NCI-H146 treated with DMSO at 0.1 percent for 48 hours (cell line): ENCODE results near the gene DYNLL2.
"Not testable (repeated sequence)": the region's sequence is repeated elsewhere in the genome, so short reads cannot be mapped to it uniquely, and the experiment has no call there.

ENCODE experiments used
- DNase-seq: peaks from one replicate; lab custom pipeline; 2025; ENCODE audit not compliant: unreplicated experiment; lab: John Stamatoyannopoulos, UW

DYNLL2 gene

GRCh38 chr17:58072862-58073261 is 10.4 kb upstream of the DYNLL2 start:
- DNase-seq, result no peak

GRCh38 chr17:58073266-58073665 is 10.0 kb upstream of the DYNLL2 start:
- not testable (repeated sequence) for DNase-seq

GRCh38 chr17:58074406-58074805 is 8.8 kb upstream of the DYNLL2 start:
- not testable (repeated sequence) for DNase-seq

GRCh38 chr17:58079300-58080033 is 3.8 kb upstream of the DYNLL2 start:
- DNase-seq, result no peak

- DNase-seq, result no peak
Measured at GRCh38 chr17:58081646-58082340, 1.4 kb upstream of the DYNLL2 start.

GRCh38 chr17:58082341-58082869 is 814 bp upstream of the DYNLL2 start:
- DNase-seq, result no peak

GRCh38 chr17:58083491-58084316 is 485 bp downstream of the DYNLL2 start:
- no peak for DNase-seq

- peak; percentile 10 for DNase-seq
Measured at GRCh38 chr17:58084317-58084981, 1.2 kb downstream of the DYNLL2 start.

- DNase-seq, result no peak
Measured at GRCh38 chr17:58085039-58085715, 2.0 kb downstream of the DYNLL2 start.

GRCh38 chr17:58086953-58087352 is 3.7 kb downstream of the DYNLL2 start:
- no peak for DNase-seq

GRCh38 chr17:58088624-58089023 is 5.4 kb downstream of the DYNLL2 start:
- no peak for DNase-seq

GRCh38 chr17:58089111-58089510 is 5.9 kb downstream of the DYNLL2 start:
- DNase-seq, result no peak

- DNase-seq, result no peak
Measured at GRCh38 chr17:58091024-58091567, 7.9 kb downstream of the DYNLL2 start.

GRCh38 chr17:58092101-58092796 is 9.0 kb downstream of the DYNLL2 start:
- no peak for DNase-seq

- DNase-seq, result no peak
Measured at GRCh38 chr17:58092797-58093385, 9.7 kb downstream of the DYNLL2 start.

- DNase-seq, result no peak
Measured at GRCh38 chr17:58094118-58094517, 10.9 kb downstream of the DYNLL2 start.

GRCh38 chr17:58096892-58097291 is 13.7 kb downstream of the DYNLL2 start:
- DNase-seq, result no peak

GRCh38 chr17:58097384-58098088 is 14.3 kb downstream of the DYNLL2 start:
- DNase-seq, result no peak
